NCI-H524 treated with DMSO at 0.1 percent for 48 hours (cell line): ENCODE results near the gene NFIC.

Experiments used
- DNase-seq: peaks from one replicate; lab custom pipeline; 2025; lab: John Stamatoyannopoulos, UW

NFIC gene

GRCh38 chr19:3467437-3468198 is 101.2 kb downstream of the NFIC start:
- DNase-seq = no peak

- no peak for DNase-seq
Measured at GRCh38 chr19:3468211-3468610, 101.8 kb downstream of the NFIC start.

GRCh38 chr19:3469638-3470499 is 103.5 kb downstream of the NFIC start:
- no peak for DNase-seq

- no peak for DNase-seq
Measured at GRCh38 chr19:3470500-3471128, 104.2 kb downstream of the NFIC start.

GRCh38 chr19:3471954-3472655 is 105.7 kb downstream of the NFIC start:
- no peak for DNase-seq

- DNase-seq = no peak
Measured at GRCh38 chr19:3474010-3474409, 107.6 kb downstream of the NFIC start.

- no peak for DNase-seq
Measured at GRCh38 chr19:3474614-3475013, 108.2 kb downstream of the NFIC start.

GRCh38 chr19:3475449-3475848 is 109.1 kb downstream of the NFIC start:
- no peak for DNase-seq

- no peak for DNase-seq
Measured at GRCh38 chr19:3476830-3477229, 110.4 kb downstream of the NFIC start.

- no peak for DNase-seq
Measured at GRCh38 chr19:3477506-3477905, 111.1 kb downstream of the NFIC start.

- DNase-seq = no peak
Measured at GRCh38 chr19:3477951-3478350, 111.6 kb downstream of the NFIC start.

- no peak for DNase-seq
Measured at GRCh38 chr19:3478409-3479176, 112.2 kb downstream of the NFIC start.

- DNase-seq = no peak
Measured at GRCh38 chr19:3479177-3479833, 112.9 kb downstream of the NFIC start.

- no peak for DNase-seq
Measured at GRCh38 chr19:3479834-3480215, 113.4 kb downstream of the NFIC start.

GRCh38 chr19:3480383-3481091 is 114.2 kb downstream of the NFIC start, which contains the start of gene SMIM24:
SMIM24 (minus strand) TSS chr19:3480525; CDS start chr19:3480463, 62 bp downstream.
- no peak for DNase-seq

- DNase-seq = no peak
Measured at GRCh38 chr19:3481241-3482090, 115.1 kb downstream of the NFIC start.

GRCh38 chr19:3482507-3483225 is 116.3 kb downstream of the NFIC start:
- DNase-seq = no peak

- DNase-seq = no peak
Measured at GRCh38 chr19:3483226-3483628, 116.8 kb downstream of the NFIC start, which contains the start of gene SMIM44. SMIM44 (minus strand) TSS chr19:3483441; CDS start chr19:3483403, 38 bp downstream.
